Immature natural killer cell (primary cell): ENCODE measurements around the gene CFAP100. TPM values are rescaled to one million over a fixed set of nuclear protein-coding genes. Genes with fewer than 3 reads are reported as not detected.

Source experiments
- DNase-seq, 3 donors: peaks; one replicate each; pipeline ENCODE4 v3.0.0; 2022; ENCODE audit warnings: mixed read lengths in 1 of 3
- H3K27ac Mint-ChIP-seq, 6 donors: one replicate each; pipeline ENCODE4 v1.8.0; 2020; ENCODE audit warnings: mixed read lengths in 6 of 6, mild to moderate bottlenecking in 5 of 6, inconsistent platforms in 4 of 6, moderate library complexity in 3 of 6
- H3K27me3 Mint-ChIP-seq, 3 donors: one replicate each; pipeline ENCODE4 v1.8.0; 2020 to 2021; ENCODE audit warnings: low read depth in 3 of 3, mild to moderate bottlenecking in 3 of 3, mixed read lengths in 3 of 3, moderate library complexity in 3 of 3, inconsistent platforms in 1 of 3
- H3K36me3 Mint-ChIP-seq, 3 donors: one replicate each; pipeline ENCODE4 v1.8.0; 2020; ENCODE audit warnings: mixed read lengths in 3 of 3, inconsistent platforms in 2 of 3, mild to moderate bottlenecking in 2 of 3
- H3K4me1 Mint-ChIP-seq, 2 donors: one replicate each; pipeline ENCODE4 v1.8.0; 2020; ENCODE audit warnings: inconsistent platforms in 2 of 2, mild to moderate bottlenecking in 2 of 2, mixed read lengths in 2 of 2, moderate library complexity in 1 of 2
- H3K4me3 Mint-ChIP-seq, 5 donors: one replicate each; pipeline ENCODE4 v1.8.0; 2020; ENCODE audit warnings: mild to moderate bottlenecking in 5 of 5, mixed read lengths in 5 of 5, inconsistent platforms in 3 of 5, moderate library complexity in 3 of 5
- H3K9me3 Mint-ChIP-seq, 6 donors: one replicate each; pipeline ENCODE4 v1.8.0; 2020; ENCODE audit warnings: mild to moderate bottlenecking in 6 of 6, mixed read lengths in 6 of 6, inconsistent platforms in 4 of 6, moderate library complexity in 3 of 6
- polyA plus RNA-seq, 3 donors: library from polyadenylated mRNA; unstranded; fragments of 300-500 nt; fragmentation: Illumina TruSeq; gene quantifications; one replicate each; pipeline ENCODE4 v1.2.3, GENCODE V29; 2021

CFAP100 gene
- polyA plus RNA-seq, 3 donors from 2014 or later, result not detected

DNA sequence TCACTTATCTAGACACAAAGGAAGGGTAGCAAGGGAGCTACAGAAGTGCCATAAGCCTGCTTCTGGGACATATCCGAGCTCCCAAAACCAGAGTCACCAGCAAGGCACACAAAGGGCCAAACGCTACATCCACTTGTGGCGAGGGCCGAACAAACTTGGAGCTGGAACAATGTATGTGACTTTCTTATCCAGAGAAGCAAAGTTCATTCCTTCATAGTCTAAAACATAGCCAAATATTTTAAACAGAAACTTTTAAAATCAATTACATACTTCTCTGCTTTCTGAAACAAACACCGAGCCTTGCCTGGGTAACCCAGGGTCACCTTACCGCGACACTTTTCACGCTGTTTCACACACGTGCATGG, 65.0 kb downstream of the CFAP100 start:
- Mint-ChIP-seq H3K4me3 (no peak overlapping the region), H3K9me3 (no peaks in the 10 kb centered on the region), H3K36me3 (peaks cover 4 to 46% (median 28%) of the 10 kb centered on the region in 3 donors), H3K4me1 (peaks cover 13 to 39% of the 10 kb centered on the region in 2 donors), H3K27ac (no peak overlapping the region), H3K27me3 (peaks cover 2 to 6% (median 4%) of the 10 kb centered on the region in 3 donors)
- no peak for DNase-seq

DNA sequence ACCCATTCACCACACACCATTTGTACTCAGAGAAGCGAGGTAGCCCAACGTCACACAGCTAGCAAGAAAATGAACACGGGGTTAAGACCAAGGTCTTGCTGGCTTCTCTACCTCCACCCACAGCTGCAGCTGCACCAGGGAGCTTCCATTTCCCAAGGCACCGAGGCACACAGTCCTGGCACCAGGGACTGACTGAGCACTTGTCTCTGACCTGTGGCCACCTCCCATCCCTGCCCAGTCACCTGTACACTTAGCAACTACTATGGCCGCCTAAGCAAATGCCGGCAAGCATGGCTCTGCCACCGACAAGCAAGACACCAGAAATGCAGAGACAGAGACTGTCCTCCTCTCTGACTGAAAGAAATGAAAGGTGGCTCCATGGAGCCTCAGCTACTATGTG, 65.7 kb downstream of the CFAP100 start:
- Mint-ChIP-seq H3K27ac (no peak overlapping the region), H3K4me1 (peaks cover 10 to 33% of the 10 kb centered on the region in 2 donors), H3K9me3 (no peaks in the 10 kb centered on the region), H3K27me3 (peaks cover 2 to 5% (median 2%) of the 10 kb centered on the region in 3 donors), H3K4me3 (no peak overlapping the region), H3K36me3 (peaks cover 4 to 46% (median 24%) of the 10 kb centered on the region in 3 donors)
- DNase-seq, result no peak

DNA sequence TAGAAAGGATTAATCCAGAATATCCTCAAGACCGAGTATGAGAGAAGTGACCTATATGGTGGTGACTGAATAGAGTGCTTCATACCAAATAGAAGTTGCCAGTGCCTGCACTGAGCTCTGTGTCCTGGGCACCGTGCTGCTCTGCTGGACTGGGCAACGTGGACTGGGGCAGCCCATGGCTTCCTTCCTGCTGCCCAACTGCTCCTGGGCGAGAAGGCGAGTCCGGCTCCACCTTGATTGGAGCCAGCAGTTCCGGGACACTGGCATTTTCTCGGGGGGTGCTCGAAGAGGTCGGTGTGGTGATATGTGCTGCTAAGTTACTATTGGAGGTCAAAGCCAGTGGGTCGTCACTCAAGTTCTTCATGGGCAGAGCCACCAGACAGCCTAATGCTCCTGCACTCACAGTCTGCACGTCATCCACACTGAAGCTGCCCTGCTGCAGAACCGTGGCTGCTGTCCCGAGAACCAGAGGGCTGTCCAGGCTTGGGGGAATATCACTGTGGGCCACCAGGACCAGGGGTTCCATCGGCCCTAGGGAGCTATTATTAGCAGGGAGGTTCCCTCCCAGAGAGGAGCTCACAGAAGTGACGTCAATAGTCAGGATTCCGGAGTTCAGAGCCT, 66.9 kb downstream of the CFAP100 start:
- no peak overlapping the region for H3K4me3 Mint-ChIP-seq
- H3K36me3 Mint-ChIP-seq, result peaks cover 4 to 55% (median 26%) of the 10 kb centered on the region in 3 donors
- no peak overlapping the region for H3K27ac Mint-ChIP-seq
- H3K4me1 Mint-ChIP-seq, result peaks cover 5 to 34% of the 10 kb centered on the region in 2 donors
- H3K9me3 Mint-ChIP-seq, result no peaks in the 10 kb centered on the region
- peaks cover 2 to 3% (median 2%) of the 10 kb centered on the region in 3 donors for H3K27me3 Mint-ChIP-seq
- DNase-seq, result no peak

DNA sequence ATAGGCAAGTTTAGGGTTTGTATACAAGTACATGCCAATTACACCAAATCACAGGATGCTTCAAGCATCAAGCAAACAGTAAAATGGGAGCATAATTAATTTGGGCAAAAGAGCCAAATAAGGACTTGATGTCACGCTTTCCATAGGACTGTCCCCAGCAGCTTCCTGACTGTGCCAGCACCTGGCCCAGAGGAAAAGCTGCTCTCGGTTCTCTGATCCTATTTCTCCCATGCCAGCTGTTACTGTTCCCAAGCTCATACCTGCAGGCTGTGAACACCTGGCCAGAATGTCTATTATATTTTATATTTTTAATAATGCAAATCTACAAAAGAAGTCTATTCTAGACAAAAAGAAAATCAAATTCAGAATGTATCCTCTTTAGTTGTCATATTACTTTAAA, 68.8 kb downstream of the CFAP100 start:
- peaks cover 2 to 3% (median 3%) of the 10 kb centered on the region in 3 donors for H3K27me3 Mint-ChIP-seq
- DNase-seq, result no peak
- no peak overlapping the region for H3K27ac Mint-ChIP-seq
- no peak overlapping the region for H3K4me3 Mint-ChIP-seq
- H3K9me3 Mint-ChIP-seq, result no peaks in the 10 kb centered on the region
- peaks cover 16 to 41% of the 10 kb centered on the region in 2 donors for H3K4me1 Mint-ChIP-seq
- peaks cover 3 to 55% (median 32%) of the 10 kb centered on the region in 3 donors for H3K36me3 Mint-ChIP-seq

DNA sequence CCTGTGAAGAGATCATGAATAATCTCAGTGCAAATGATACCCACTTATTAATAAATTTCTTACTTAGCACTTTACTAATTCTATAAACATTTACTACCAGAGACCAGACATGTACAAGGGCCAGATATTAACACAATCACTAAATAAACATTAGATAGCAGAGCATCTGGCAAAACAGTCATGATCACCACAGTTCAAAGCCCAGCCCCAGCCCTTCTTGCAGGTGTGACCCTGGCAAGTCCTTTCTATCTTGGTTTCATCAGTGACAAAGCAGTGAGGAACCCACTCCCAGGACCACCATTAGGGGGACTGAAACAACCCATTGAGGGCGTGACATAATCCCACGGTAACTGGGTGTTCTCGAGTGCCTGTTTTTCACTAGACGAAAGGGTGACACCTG, 69.4 kb downstream of the CFAP100 start:
- DNase-seq, result no peak
- no peak overlapping the region for H3K4me3 Mint-ChIP-seq
- peaks cover 18 to 41% of the 10 kb centered on the region in 2 donors for H3K4me1 Mint-ChIP-seq
- peaks cover 3 to 4% (median 3%) of the 10 kb centered on the region in 3 donors for H3K27me3 Mint-ChIP-seq
- no peaks in the 10 kb centered on the region for H3K9me3 Mint-ChIP-seq
- H3K36me3 Mint-ChIP-seq, result peaks cover under 1 to 52% (median 32%) of the 10 kb centered on the region in 3 donors
- no peak overlapping the region for H3K27ac Mint-ChIP-seq

DNA sequence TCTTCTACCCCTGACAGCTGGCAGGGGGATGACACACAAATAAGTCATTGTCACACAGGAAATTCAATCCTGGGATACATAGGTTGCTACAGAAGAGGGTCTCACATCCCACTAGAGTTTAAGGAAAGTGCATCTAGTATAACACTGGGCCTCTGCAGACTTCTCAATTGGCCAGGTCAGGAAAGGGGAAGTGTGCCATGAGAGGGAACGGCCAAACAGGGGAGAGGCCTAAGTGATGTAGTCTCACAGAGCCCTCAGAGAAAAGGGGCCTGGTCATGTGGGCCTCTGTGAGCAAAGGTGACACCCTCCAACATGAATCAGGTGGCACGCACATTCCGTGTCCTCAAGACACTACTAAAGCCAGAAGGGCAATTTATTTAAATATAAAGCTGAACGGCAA, 69.8 kb downstream of the CFAP100 start:
- Mint-ChIP-seq H3K4me1 (peaks cover 21 to 45% of the 10 kb centered on the region in 2 donors), H3K36me3 (peaks cover 5 to 55% (median 36%) of the 10 kb centered on the region in 3 donors), H3K4me3 (no peak overlapping the region), H3K27ac (no peak overlapping the region), H3K27me3 (peaks cover 3 to 4% (median 3%) of the 10 kb centered on the region in 3 donors), H3K9me3 (no peaks in the 10 kb centered on the region)
- no peak for DNase-seq

DNA sequence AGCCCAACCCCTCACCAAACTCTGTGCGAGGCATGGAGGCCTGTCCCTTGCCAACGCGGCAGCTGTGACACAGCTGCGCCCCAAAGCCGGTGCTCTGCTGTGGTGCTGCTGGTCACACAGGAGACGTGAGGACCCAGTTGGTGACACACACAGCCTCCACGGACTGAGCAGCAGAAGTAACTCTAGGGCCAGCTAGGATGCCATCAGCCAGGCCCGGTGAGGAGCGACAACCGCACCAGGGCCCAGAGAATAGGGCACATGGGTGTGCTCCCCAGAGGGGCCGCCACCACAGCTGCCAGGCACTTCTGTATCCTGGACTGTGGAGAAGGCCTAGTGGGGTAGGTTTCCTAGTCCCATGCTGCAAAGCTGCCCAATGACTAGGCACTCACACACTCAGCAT, 70.3 kb downstream of the CFAP100 start:
- H3K36me3 Mint-ChIP-seq, result peaks cover 8 to 60% (median 39%) of the 10 kb centered on the region in 3 donors
- H3K27me3 Mint-ChIP-seq, result peaks cover 1 to 4% (median 3%) of the 10 kb centered on the region in 3 donors
- H3K27ac Mint-ChIP-seq, result peak overlapping the region in 1 of 6 donors; percentile 49
- no peak overlapping the region for H3K4me3 Mint-ChIP-seq
- no peaks in the 10 kb centered on the region for H3K9me3 Mint-ChIP-seq
- no peak for DNase-seq
- peaks cover 26 to 50% of the 10 kb centered on the region in 2 donors for H3K4me1 Mint-ChIP-seq

DNA sequence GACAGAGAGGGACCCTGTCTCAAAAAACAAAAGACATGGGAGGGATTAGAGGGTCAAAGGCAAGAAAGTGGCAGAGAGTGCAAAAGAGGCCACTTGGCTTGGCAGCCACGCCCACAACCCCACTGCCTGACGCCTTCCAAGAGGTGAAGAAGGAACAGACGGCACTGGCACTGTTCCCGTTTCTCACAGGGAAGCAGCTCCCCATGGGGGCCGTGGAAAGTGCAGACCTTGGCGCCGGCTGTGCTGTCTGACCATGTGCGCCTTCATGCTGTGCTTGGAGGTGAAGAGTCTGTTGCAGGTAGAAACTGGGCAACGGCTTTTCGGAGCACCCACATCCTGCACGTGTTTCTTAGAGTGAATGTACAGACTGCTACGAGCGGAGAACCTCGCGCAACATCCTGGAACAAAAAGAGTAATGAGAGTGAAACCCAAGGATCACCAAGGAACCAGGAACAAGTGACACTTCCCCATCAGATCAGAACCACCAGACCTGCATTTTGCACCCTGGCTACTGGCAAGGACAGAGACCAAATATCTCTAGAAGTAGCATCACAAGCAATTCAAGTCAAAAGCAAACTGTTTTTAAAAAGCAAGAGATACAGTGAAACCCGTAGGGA, 71.3 kb downstream of the CFAP100 start:
- DNase-seq, result no peak
- peaks cover 8 to 60% (median 33%) of the 10 kb centered on the region in 3 donors for H3K36me3 Mint-ChIP-seq
- peaks cover 28 to 60% of the 10 kb centered on the region in 2 donors for H3K4me1 Mint-ChIP-seq
- H3K4me3 Mint-ChIP-seq, result no peak overlapping the region
- H3K27me3 Mint-ChIP-seq, result peaks cover 1 to 4% (median 3%) of the 10 kb centered on the region in 3 donors
- H3K9me3 Mint-ChIP-seq, result no peaks in the 10 kb centered on the region
- H3K27ac Mint-ChIP-seq, result peak overlapping the region in 2 of 6 donors; percentile 1 to 37

DNA sequence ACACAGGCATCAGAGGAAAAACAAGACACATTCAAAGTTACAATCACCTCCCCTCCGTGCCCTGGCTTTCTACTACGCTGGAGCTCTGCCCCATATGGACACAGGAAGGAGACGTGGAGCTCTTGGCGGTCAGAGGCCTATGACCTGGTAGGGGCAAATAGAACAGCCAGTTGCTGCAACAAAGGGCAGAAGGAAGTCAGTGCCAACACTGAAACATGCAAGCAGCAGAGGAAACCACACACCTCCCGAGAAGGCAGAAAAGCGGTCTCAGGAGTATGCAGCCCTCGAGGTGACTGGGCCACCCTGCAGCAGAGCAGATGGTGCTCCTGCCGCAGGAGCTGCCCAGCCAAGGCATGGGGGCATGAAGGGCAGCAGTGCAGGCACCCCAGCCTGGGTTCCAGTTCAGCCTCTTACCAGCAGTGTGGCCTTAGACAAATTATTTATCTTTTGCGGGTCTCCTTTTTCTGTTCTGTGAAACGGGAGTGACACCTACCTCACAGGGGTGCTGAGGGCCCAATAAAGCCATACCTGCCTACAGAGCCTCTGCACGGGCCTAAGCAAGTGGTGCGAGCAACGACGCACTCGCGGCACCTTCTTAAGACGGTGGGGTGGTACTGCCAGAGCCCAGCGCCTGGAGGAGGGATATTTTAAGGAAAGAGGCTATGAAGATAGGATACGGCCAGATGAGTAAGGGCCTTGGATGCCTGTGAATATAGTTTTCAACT, 72.3 kb downstream of the CFAP100 start:
- Mint-ChIP-seq H3K27ac (peak overlapping the region in 2 of 6 donors; percentile 29 to 69), H3K27me3 (peaks cover 1 to 4% (median 2%) of the 10 kb centered on the region in 3 donors), H3K4me1 (peaks cover 34 to 70% of the 10 kb centered on the region in 2 donors), H3K4me3 (no peak overlapping the region), H3K36me3 (peaks cover 8 to 57% (median 28%) of the 10 kb centered on the region in 3 donors), H3K9me3 (no peaks in the 10 kb centered on the region)
- DNase-seq, result no peak

DNA sequence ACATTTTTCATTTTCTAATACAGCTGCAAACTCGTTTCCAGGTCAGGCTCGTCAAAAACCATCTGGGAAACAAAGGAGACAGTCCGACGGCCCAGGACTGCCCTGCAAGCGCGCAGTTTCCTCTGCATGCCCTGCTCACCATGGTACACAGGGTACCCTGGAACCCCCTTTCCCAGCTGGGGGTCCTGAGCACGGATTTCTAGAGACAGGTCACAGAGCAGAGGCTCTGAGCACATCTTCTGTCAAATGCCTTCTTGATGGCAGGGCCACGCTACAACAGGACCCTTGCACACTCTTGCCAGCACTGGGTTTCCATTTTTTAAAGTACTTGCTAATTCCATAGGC, 72.9 kb downstream of the CFAP100 start:
- DNase-seq, result no peak
- H3K9me3 Mint-ChIP-seq, result no peaks in the 10 kb centered on the region
- no peak overlapping the region for H3K27ac Mint-ChIP-seq
- peaks cover 8 to 59% (median 28%) of the 10 kb centered on the region in 3 donors for H3K36me3 Mint-ChIP-seq
- H3K4me3 Mint-ChIP-seq, result no peak overlapping the region
- H3K4me1 Mint-ChIP-seq, result peaks cover 40 to 75% of the 10 kb centered on the region in 2 donors
- H3K27me3 Mint-ChIP-seq, result peaks cover 1 to 4% (median 2%) of the 10 kb centered on the region in 3 donors

DNA sequence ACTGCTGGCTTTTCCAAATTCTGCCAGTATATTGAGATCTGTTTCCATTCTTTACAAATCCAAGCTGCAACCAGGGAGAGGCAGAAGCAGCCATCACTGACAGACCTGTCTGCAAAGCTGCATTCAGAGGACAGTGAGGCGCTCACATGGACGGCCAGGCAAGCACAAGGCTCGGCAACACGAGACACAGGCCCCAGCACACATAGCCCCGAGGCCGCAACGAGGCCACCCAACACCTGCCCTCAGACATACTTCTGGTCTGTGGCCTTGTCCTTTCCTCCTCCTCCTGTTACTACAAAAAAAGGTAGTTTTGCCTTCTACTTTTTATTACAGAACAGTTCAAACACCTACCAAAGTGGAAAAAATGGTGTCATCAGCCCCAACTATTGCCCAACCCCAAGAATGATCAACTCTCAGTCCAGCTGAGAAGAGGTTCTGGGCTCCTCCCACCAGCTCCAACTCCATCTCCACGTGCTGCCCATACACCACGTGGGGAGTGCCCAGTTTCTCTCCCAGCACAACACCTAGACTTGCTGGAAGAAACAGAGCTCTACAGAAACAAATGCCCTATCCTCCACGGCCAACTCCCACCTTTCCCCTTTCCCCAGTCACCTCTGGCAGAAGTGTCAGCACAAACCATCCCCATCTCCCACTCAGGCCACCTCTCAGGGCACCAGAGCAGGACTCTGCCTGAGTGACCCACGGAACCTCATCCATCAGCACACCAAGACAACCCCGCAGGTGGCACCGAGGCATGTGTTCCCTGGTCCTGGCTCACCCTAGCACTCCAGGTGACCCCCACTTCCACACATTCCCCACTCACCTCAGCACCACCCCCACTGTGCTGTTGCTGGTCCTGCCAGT, 73.6 kb downstream of the CFAP100 start:
- Mint-ChIP-seq H3K4me1 (peaks cover 47 to 82% of the 10 kb centered on the region in 2 donors), H3K27me3 (peaks cover 0 to 3% (median 1%) of the 10 kb centered on the region in 3 donors), H3K36me3 (peaks cover 8 to 59% (median 28%) of the 10 kb centered on the region in 3 donors), H3K27ac (peak overlapping the region in 3 of 6 donors; percentile 17 to 78 (median 31)), H3K9me3 (no peaks in the 10 kb centered on the region), H3K4me3 (no peak overlapping the region)
- DNase-seq, result no peak

DNA sequence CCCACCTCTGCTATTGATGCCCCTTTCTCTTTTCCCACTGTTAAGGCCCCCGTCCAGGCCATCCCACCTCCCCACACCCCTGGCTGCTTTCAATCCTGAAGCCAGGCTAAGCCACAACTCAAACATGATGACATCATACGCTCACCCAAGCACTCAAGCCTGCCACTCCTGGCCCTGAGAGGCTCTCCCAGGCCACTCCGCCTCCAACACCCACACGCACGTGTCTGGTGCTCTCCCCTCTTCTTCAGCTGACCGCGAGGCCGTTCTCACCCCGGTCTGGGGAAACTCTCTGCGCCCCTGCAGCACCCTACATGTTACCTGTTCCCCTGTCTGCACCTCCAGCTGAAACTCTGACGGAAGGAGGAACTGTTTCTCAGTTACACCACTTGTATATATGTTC, 74.8 kb downstream of the CFAP100 start:
- peak overlapping the region in 3 of 6 donors; percentile 7 to 80 (median 30) for H3K27ac Mint-ChIP-seq
- peaks cover 54 to 88% of the 10 kb centered on the region in 2 donors for H3K4me1 Mint-ChIP-seq
- peaks cover 0 to 3% (median 1%) of the 10 kb centered on the region in 3 donors for H3K27me3 Mint-ChIP-seq
- no peak overlapping the region for H3K4me3 Mint-ChIP-seq
- H3K9me3 Mint-ChIP-seq, result no peaks in the 10 kb centered on the region
- DNase-seq, result no peak
- peaks cover 8 to 52% (median 22%) of the 10 kb centered on the region in 3 donors for H3K36me3 Mint-ChIP-seq
